ENCODE results near the gene NFILZ. TPM values are rescaled to one million over a fixed set of nuclear protein-coding genes. Genes with fewer than 3 reads are reported as not detected.
"Not testable (repeated sequence)": the region's sequence is repeated elsewhere in the genome, so short reads cannot be mapped to it uniquely, and the experiment has no call there.

The NFILZ gene
- total RNA-seq, 1 donor from 2014 or later: not detected

DNA sequence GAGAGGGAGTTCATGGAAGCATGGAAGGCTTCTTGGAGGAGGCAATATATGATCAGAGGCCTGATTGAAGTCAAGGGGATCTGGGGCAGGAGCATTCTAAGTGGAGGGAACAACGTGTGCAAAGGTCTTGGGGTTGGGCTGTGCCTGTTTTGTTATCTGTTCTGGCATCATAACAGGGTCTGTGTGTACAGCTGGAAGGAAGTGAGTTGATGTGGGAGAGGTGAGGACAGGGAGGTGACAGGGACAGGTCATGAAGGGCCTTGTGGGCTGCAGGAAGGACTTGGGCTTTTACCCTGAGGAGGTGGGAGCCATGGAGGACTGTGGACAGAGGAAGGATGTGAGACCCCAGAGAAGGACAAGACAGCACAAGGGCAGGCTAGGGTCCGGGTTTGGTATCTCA is 1.2 kb upstream of the NFILZ start:
- Mint-ChIP-seq H3K4me3 (ENCODE audit: unreplicated experiment) (no peak overlapping the region), H3K27me3 (ENCODE audit: low read depth) (no peaks in the 10 kb centered on the region), H3K27ac (ENCODE audit: unreplicated experiment) (no peak overlapping the region), H3K36me3 (ENCODE audit: low read depth) (no peaks in the 10 kb centered on the region), H3K9me3 (ENCODE audit: low read depth) (no peaks in the 10 kb centered on the region), H3K4me1 (ENCODE audit: low read depth) (peaks cover 19% of the 10 kb centered on the region)
- no peak for TF ChIP-seq CTCF (IDR thresholded peaks at IDR 0.05)
- no peak for DNase-seq (ENCODE audit: low spot score)

GRCh38 chr19:8630796-8631424 is 477 bp downstream of the NFILZ start:
- H3K27me3 Mint-ChIP-seq (ENCODE audit: low read depth): no peaks in the 10 kb centered on the region
- H3K9me3 Mint-ChIP-seq (ENCODE audit: low read depth): no peaks in the 10 kb centered on the region
- peaks cover 23% of the 10 kb centered on the region for H3K4me1 Mint-ChIP-seq (ENCODE audit: low read depth)
- no peak for TF ChIP-seq CTCF (IDR thresholded peaks at IDR 0.05)
- DNase-seq (ENCODE audit: low spot score): no peak
- no peak overlapping the region for H3K4me3 Mint-ChIP-seq (ENCODE audit: unreplicated experiment)
- H3K36me3 Mint-ChIP-seq (ENCODE audit: low read depth): no peaks in the 10 kb centered on the region
- peak overlapping the region; percentile 79 for H3K27ac Mint-ChIP-seq (ENCODE audit: unreplicated experiment)

DNA sequence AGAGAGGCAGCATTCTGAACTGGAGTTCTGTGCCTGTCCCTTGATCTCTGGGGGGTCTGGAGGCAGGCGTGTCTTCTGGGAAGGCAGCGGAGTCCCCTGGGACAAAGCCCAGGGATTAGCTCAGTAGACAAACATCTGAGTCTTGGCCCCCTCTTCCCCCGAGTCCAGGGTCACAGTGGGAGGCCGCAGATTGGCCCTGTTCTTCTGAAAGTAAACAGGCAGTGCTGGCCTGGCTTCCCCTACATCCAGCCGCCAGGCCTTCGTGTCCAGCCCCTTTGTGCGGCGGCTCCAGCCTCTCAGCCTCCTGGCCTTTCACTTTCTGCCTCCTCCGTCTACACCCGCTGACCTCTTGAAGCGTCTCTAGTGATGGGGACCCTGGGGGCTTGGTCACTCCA is 989 bp downstream of the NFILZ start:
- Mint-ChIP-seq H3K27me3 (ENCODE audit: low read depth) (no peaks in the 10 kb centered on the region), H3K4me3 (ENCODE audit: unreplicated experiment) (no peak overlapping the region), H3K9me3 (ENCODE audit: low read depth) (no peaks in the 10 kb centered on the region), H3K36me3 (ENCODE audit: low read depth) (no peaks in the 10 kb centered on the region), H3K27ac (ENCODE audit: unreplicated experiment) (peak overlapping the region; percentile 79), H3K4me1 (ENCODE audit: low read depth) (peaks cover 23% of the 10 kb centered on the region)
- no peak for DNase-seq (ENCODE audit: low spot score)
- no peak for TF ChIP-seq CTCF (IDR thresholded peaks at IDR 0.05)

DNA sequence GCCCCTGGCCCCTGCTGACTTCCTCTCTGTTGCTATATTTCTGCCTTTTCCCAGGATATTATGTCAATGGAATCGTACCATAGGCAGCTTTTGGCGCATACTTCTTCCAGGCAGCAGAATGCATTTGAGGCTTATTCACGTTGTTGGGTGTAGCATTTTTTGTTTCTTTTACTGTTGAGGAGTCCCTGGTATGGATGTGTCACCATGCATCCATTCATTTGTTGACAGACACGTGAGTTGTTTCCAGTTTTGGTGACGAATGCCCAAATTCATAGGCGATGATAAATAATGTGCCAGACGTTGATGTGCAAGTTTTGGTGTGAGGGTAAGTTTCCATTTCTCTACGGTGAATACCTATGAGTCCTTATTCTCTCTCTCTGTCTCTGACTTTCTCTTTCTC is 5.0 kb downstream of the NFILZ start:
- Mint-ChIP-seq H3K27me3 (ENCODE audit: low read depth) (no peaks in the 10 kb centered on the region), H3K36me3 (ENCODE audit: low read depth) (no peaks in the 10 kb centered on the region), H3K4me1 (ENCODE audit: low read depth) (peaks cover 42% of the 10 kb centered on the region), H3K4me3 (ENCODE audit: unreplicated experiment) (no peak overlapping the region), H3K27ac (ENCODE audit: unreplicated experiment) (no peak overlapping the region), H3K9me3 (ENCODE audit: low read depth) (no peaks in the 10 kb centered on the region)
- DNase-seq (ENCODE audit: low spot score): no peak
- no peak for TF ChIP-seq CTCF (IDR thresholded peaks at IDR 0.05)

DNA sequence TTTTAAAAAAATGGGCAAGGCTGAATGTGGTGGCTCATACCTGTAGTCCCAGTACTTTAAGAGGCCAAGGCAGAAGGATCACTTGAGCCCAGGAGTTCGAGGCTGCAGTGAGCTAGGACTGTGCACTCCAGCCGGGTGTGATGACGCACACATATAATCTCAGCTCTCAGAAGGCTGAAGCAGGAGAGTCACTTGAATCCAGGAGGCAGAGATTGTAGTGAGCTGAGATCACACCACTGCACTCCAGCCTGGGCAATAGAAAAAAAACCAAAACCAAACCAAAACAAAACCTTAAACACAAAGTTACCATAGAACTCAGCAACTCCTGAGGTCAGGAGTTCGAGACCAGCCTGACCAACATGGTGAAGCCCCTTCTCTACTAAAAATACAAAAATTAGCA is 6.6 kb downstream of the NFILZ start:
- not testable (repeated sequence) for H3K27me3 Mint-ChIP-seq (ENCODE audit: low read depth); H3K36me3 Mint-ChIP-seq (ENCODE audit: low read depth); H3K9me3 Mint-ChIP-seq (ENCODE audit: low read depth); H3K4me3 Mint-ChIP-seq (ENCODE audit: unreplicated experiment); DNase-seq (ENCODE audit: low spot score); H3K27ac Mint-ChIP-seq (ENCODE audit: unreplicated experiment)
- peaks cover 29% of the 10 kb centered on the region for H3K4me1 Mint-ChIP-seq (ENCODE audit: low read depth)

DNA sequence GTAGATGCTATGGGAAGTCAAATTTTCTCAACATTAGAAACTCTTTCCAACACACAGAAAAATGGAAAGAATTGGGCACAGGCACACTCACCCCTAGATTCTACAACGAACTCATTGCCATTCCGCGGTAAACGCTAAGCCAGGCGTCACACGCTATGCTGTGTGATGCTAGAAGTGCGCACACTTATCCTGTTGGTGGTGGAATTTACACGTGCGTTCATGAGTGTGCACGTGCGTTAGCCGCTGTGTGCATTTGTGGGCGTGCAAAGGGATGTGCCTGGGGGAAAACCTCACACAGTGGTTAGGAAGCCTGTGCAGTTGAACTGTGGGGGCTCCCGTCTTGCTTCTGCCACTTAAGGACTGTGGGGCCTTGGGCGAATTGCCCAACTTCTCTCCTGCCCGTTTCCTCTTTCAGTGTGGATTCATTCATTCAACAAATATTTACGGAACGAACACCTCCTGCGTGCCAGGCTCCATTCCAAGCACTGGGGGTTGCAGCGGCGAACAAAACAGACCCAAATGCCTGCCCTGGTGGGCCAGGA is 7.7 kb downstream of the NFILZ start:
- TF ChIP-seq CTCF (IDR thresholded peaks at IDR 0.05): no peak
- Mint-ChIP-seq H3K27ac (ENCODE audit: unreplicated experiment) (peak overlapping the region; percentile 70), H3K9me3 (ENCODE audit: low read depth) (no peaks in the 10 kb centered on the region), H3K36me3 (ENCODE audit: low read depth) (no peaks in the 10 kb centered on the region), H3K4me3 (ENCODE audit: unreplicated experiment) (peak overlapping the region; percentile 44), H3K4me1 (ENCODE audit: low read depth) (peaks cover 27% of the 10 kb centered on the region), H3K27me3 (ENCODE audit: low read depth) (peaks cover 2% of the 10 kb centered on the region)
- DNase-seq (ENCODE audit: low spot score): no peak

Data from chondrocyte (in vitro differentiated cells).